SK-N-SH treated with all-trans-retinoic acid at 6 μM for 48 hours (cell line): Measurements from ENCODE around the gene GEN1.

Source experiments
- ATAC-seq: fragments of 200-7000 bp; cut with Tn5 transposase; 3 replicates; pipeline ENCODE4 v1.9.1; 2020; ENCODE audit warnings: mild to moderate bottlenecking, moderate library complexity
- BACH2 ChIP-seq: fragments of 250-450 bp; sonication (Bioruptor Pico); IDR thresholded peaks from 2 replicates; pipeline ENCODE4 v1.9.0; 2021; ENCODE audit warnings: mild to moderate bottlenecking, borderline replicate concordance
- CSDC2 ChIP-seq: fragments of 250-450 bp; sonication (Bioruptor Pico); IDR thresholded peaks from 2 replicates; pipeline ENCODE4 v1.5.0; 2020; ENCODE audit warnings: mild to moderate bottlenecking, moderate library complexity
- ESRRG ChIP-seq: fragments of 250-450 bp; sonication (Bioruptor Pico); IDR thresholded peaks from 2 replicates; pipeline ENCODE4 v1.6.1; 2021; ENCODE audit warnings: mild to moderate bottlenecking
- GLIS3 ChIP-seq: fragments of 250-450 bp; sonication (Bioruptor Pico); IDR thresholded peaks from 2 replicates; pipeline ENCODE4 v1.5.0; 2020; ENCODE audit warnings: mild to moderate bottlenecking, moderate library complexity
- ISL1 ChIP-seq: fragments of 250-450 bp; sonication (Bioruptor Pico); IDR thresholded peaks from 2 replicates; pipeline ENCODE4 v2.1.2; 2022; ENCODE audit warnings: mild to moderate bottlenecking, moderate library complexity
- PPARA ChIP-seq: fragments of 250-450 bp; sonication (Bioruptor Pico); IDR thresholded peaks from 2 replicates; pipeline ENCODE4 v1.5.0; 2020; ENCODE audit warnings: mild to moderate bottlenecking, borderline replicate concordance
- RARB ChIP-seq: fragments of 250-450 bp; sonication (Bioruptor Pico); IDR thresholded peaks from 2 replicates; pipeline ENCODE4 v1.8.0; 2021; ENCODE audit warnings: mild to moderate bottlenecking, moderate library complexity
- SNAI2 ChIP-seq: fragments of 250-450 bp; sonication (Bioruptor Pico); IDR thresholded peaks from 2 replicates; pipeline ENCODE4 v1.5.0; 2020; ENCODE audit warnings: mild to moderate bottlenecking, moderate library complexity
- TOX ChIP-seq: fragments of 250-450 bp; sonication (Bioruptor Pico); IDR thresholded peaks from 2 replicates; pipeline ENCODE4 v1.8.0; 2021; ENCODE audit warnings: mild to moderate bottlenecking, moderate library complexity, borderline replicate concordance
- ZC3H10 ChIP-seq: fragments of 250-450 bp; sonication (Bioruptor Pico); IDR thresholded peaks from 2 replicates; pipeline ENCODE4 v1.5.1; 2021; ENCODE audit warnings: mild to moderate bottlenecking, moderate library complexity
- ZFP30 ChIP-seq: fragments of 450-650 bp; formaldehyde crosslinking; IDR thresholded peaks from 2 replicates; pipeline ENCODE4 v1.5.0; 2022; ENCODE audit warnings: mild to moderate bottlenecking, moderate library complexity
- ZNF565 ChIP-seq: fragments of 450-650 bp; formaldehyde crosslinking; conservative IDR thresholded peaks from 2 replicates; pipeline ENCODE4 v1.5.0; 2020; ENCODE audit warnings: low read depth, mild to moderate bottlenecking, moderate library complexity
- TF ChIP-seq, protein P1 (sequence below): fragments of 250-450 bp; sonication (Bioruptor Pico); IDR thresholded peaks from 2 replicates; pipeline ENCODE4 v1.5.0; 2020; ENCODE audit warnings: mild to moderate bottlenecking, moderate library complexity
- TF ChIP-seq, protein P2 (sequence below): fragments of 250-450 bp; sonication (Bioruptor Pico); IDR thresholded peaks from 2 replicates; pipeline ENCODE4 v1.8.0; 2021; ENCODE audit warnings: low read depth, mild to moderate bottlenecking, moderate library complexity, borderline replicate concordance
- TF ChIP-seq, protein P3 (sequence below): fragments of 250-450 bp; sonication (Bioruptor Pico); IDR thresholded peaks from 2 replicates; pipeline ENCODE4 v1.5.1; 2020; ENCODE audit warnings: low read depth, mild to moderate bottlenecking, moderate library complexity
- TF ChIP-seq, protein P4 (sequence below): fragments of 250-450 bp; sonication (Bioruptor Pico); IDR thresholded peaks from 2 replicates; pipeline ENCODE4 v1.8.0; 2020; ENCODE audit warnings: mild to moderate bottlenecking, moderate library complexity, borderline replicate concordance
- TF ChIP-seq, protein P5 (sequence below): fragments of 250-450 bp; sonication (Bioruptor Pico); IDR thresholded peaks from 2 replicates; pipeline ENCODE4 v1.5.1; 2021; ENCODE audit warnings: mild to moderate bottlenecking, moderate library complexity

GEN1 gene

DNA sequence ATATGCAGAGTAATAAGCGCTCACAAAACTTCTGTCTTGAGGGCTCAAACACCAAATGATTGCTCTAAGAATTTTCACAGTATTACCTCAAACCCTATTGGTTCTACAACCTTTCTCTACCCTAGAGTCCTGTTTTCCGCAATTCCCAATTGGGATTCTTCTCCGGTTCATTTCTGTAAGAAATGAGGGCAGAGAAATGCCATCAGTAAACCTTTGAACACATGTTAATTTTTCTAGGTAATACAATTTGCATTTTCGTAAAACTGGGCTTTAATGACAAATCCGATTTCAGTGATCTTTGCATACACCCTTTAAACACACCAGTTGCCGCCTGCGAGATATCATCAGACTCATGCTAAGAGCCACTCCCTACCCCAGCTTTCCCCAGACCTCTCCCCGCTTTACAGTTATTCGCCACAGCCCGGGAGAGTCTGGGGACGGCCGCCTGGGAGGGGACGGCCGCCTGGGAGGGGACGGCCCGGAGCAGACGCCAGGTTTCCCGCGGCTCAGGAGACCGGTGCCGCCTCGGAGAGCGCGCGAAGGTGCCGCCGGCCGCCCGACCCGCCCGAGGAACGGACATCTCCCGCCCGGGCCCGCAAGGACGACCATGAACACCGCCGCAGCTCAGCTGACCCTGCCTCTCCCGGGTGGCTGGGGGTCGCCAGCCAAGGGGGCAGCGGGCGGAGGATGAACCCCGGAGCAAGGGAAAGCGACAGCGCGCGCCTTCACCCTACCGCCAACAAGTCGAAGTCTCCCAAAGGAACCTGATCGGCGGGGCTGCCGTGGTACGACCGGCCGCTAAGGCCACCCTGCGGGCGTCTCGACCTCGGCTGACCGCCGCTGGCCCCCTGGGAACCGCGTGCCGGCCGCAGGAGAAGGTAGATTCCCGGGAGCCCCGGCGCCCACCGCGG lies 791 bp upstream of the GEN1 start (continued):
- TF ChIP-seq, protein P1, sequence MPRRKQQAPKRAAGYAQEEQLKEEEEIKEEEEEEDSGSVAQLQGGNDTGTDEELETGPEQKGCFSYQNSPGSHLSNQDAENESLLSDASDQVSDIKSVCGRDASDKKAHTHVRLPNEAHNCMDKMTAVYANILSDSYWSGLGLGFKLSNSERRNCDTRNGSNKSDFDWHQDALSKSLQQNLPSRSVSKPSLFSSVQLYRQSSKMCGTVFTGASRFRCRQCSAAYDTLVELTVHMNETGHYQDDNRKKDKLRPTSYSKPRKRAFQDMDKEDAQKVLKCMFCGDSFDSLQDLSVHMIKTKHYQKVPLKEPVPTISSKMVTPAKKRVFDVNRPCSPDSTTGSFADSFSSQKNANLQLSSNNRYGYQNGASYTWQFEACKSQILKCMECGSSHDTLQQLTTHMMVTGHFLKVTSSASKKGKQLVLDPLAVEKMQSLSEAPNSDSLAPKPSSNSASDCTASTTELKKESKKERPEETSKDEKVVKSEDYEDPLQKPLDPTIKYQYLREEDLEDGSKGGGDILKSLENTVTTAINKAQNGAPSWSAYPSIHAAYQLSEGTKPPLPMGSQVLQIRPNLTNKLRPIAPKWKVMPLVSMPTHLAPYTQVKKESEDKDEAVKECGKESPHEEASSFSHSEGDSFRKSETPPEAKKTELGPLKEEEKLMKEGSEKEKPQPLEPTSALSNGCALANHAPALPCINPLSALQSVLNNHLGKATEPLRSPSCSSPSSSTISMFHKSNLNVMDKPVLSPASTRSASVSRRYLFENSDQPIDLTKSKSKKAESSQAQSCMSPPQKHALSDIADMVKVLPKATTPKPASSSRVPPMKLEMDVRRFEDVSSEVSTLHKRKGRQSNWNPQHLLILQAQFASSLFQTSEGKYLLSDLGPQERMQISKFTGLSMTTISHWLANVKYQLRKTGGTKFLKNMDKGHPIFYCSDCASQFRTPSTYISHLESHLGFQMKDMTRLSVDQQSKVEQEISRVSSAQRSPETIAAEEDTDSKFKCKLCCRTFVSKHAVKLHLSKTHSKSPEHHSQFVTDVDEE (CRISPR knock-in tag) = no peak
- TF ChIP-seq ZC3H10 (CRISPR knock-in tag) = no peak
- TF ChIP-seq ZFP30 (CRISPR knock-in tag) = no peak
- TF ChIP-seq ESRRG (CRISPR knock-in tag) = no peak
- TF ChIP-seq, protein P2, sequence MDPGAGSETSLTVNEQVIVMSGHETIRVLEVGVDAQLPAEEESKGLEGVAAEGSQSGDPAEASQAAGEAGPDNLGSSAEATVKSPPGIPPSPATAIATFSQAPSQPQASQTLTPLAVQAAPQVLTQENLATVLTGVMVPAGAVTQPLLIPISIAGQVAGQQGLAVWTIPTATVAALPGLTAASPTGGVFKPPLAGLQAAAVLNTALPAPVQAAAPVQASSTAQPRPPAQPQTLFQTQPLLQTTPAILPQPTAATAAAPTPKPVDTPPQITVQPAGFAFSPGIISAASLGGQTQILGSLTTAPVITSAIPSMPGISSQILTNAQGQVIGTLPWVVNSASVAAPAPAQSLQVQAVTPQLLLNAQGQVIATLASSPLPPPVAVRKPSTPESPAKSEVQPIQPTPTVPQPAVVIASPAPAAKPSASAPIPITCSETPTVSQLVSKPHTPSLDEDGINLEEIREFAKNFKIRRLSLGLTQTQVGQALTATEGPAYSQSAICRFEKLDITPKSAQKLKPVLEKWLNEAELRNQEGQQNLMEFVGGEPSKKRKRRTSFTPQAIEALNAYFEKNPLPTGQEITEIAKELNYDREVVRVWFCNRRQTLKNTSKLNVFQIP = no peak
- TF ChIP-seq ZNF565 (CRISPR knock-in tag) = no peak; the same call in 1 of the 2 replicates
- TF ChIP-seq ISL1 (CRISPR knock-in tag) = no peak
- no peak; the same call in 1 of the 2 replicates for TF ChIP-seq GLIS3 (CRISPR knock-in tag)
- no peak for TF ChIP-seq RARB (CRISPR knock-in tag)
- TF ChIP-seq, protein P3, sequence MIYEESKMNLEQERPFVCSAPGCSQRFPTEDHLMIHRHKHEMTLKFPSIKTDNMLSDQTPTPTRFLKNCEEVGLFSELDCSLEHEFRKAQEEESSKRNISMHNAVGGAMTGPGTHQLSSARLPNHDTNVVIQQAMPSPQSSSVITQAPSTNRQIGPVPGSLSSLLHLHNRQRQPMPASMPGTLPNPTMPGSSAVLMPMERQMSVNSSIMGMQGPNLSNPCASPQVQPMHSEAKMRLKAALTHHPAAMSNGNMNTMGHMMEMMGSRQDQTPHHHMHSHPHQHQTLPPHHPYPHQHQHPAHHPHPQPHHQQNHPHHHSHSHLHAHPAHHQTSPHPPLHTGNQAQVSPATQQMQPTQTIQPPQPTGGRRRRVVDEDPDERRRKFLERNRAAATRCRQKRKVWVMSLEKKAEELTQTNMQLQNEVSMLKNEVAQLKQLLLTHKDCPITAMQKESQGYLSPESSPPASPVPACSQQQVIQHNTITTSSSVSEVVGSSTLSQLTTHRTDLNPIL (CRISPR knock-in tag) = no peak

DNA sequence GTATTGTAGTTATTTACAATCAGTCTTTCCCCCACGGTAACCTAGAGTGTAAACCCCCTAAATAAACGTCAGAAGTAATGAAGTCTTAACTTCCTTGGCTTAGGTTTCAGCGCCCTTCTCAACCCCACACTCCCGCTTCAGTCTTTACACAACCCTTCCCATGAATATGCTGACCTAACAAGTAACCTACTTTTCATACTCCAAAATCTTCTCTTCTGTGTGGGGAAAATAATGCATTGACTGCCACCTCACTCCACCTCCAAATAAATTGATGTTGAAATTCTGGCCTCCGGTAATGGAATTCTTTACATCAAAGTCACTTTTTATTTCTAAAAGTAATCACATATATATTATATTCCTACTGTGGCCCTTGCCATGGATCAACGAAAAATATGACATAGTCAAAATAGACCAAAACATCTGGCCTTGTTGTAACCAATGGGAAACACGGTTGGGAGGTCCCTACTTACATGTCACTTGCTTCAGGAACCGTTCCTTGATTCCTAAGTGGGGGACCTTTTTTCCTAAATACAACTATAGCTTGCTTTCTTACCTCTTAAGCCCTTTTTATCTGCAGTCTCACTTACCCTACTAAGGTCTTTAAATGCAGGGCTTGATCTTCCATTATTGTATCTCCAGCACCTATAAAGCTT lies 961 bp downstream of the GEN1 start:
- TF ChIP-seq, protein P1 (CRISPR knock-in tag) = no peak
- TF ChIP-seq PPARA (no peak), ISL1 (CRISPR knock-in tag) (no peak), TOX (no peak), CSDC2 (CRISPR knock-in tag) (no peak), ESRRG (CRISPR knock-in tag) (no peak), ZC3H10 (CRISPR knock-in tag) (no peak), ZFP30 (CRISPR knock-in tag) (no peak), RARB (CRISPR knock-in tag) (no peak), SNAI2 (CRISPR knock-in tag) (no peak), BACH2 (CRISPR knock-in tag) (no peak)
- TF ChIP-seq, protein P4, sequence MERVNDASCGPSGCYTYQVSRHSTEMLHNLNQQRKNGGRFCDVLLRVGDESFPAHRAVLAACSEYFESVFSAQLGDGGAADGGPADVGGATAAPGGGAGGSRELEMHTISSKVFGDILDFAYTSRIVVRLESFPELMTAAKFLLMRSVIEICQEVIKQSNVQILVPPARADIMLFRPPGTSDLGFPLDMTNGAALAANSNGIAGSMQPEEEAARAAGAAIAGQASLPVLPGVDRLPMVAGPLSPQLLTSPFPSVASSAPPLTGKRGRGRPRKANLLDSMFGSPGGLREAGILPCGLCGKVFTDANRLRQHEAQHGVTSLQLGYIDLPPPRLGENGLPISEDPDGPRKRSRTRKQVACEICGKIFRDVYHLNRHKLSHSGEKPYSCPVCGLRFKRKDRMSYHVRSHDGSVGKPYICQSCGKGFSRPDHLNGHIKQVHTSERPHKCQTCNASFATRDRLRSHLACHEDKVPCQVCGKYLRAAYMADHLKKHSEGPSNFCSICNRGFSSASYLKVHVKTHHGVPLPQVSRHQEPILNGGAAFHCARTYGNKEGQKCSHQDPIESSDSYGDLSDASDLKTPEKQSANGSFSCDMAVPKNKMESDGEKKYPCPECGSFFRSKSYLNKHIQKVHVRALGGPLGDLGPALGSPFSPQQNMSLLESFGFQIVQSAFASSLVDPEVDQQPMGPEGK (CRISPR knock-in tag) = no peak
- TF ChIP-seq, protein P5, sequence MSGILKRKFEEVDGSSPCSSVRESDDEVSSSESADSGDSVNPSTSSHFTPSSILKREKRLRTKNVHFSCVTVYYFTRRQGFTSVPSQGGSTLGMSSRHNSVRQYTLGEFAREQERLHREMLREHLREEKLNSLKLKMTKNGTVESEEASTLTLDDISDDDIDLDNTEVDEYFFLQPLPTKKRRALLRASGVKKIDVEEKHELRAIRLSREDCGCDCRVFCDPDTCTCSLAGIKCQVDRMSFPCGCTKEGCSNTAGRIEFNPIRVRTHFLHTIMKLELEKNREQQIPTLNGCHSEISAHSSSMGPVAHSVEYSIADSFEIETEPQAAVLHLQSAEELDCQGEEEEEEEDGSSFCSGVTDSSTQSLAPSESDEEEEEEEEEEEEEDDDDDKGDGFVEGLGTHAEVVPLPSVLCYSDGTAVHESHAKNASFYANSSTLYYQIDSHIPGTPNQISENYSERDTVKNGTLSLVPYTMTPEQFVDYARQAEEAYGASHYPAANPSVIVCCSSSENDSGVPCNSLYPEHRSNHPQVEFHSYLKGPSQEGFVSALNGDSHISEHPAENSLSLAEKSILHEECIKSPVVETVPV (CRISPR knock-in tag) = no peak
- TF ChIP-seq, protein P3 (CRISPR knock-in tag) = no peak
- no peak for ATAC-seq
